Measurements from ENCODE around the gene WWC1.
"Not testable (repeated sequence)": the region's sequence is repeated elsewhere in the genome, so short reads cannot be mapped to it uniquely, and the experiment has no call there.

The WWC1 gene

GRCh38 chr5:168286386-168286785 lies 5.1 kb upstream of the WWC1 start:
- no peak for DNase-seq (ENCODE audit: low read depth)

GRCh38 chr5:168286863-168287262 lies 4.6 kb upstream of the WWC1 start:
- DNase-seq (ENCODE audit: low read depth) = not testable (repeated sequence)

- DNase-seq (ENCODE audit: low read depth) = no peak
Observed at GRCh38 chr5:168287362-168287761, 4.1 kb upstream of the WWC1 start.

DNA sequence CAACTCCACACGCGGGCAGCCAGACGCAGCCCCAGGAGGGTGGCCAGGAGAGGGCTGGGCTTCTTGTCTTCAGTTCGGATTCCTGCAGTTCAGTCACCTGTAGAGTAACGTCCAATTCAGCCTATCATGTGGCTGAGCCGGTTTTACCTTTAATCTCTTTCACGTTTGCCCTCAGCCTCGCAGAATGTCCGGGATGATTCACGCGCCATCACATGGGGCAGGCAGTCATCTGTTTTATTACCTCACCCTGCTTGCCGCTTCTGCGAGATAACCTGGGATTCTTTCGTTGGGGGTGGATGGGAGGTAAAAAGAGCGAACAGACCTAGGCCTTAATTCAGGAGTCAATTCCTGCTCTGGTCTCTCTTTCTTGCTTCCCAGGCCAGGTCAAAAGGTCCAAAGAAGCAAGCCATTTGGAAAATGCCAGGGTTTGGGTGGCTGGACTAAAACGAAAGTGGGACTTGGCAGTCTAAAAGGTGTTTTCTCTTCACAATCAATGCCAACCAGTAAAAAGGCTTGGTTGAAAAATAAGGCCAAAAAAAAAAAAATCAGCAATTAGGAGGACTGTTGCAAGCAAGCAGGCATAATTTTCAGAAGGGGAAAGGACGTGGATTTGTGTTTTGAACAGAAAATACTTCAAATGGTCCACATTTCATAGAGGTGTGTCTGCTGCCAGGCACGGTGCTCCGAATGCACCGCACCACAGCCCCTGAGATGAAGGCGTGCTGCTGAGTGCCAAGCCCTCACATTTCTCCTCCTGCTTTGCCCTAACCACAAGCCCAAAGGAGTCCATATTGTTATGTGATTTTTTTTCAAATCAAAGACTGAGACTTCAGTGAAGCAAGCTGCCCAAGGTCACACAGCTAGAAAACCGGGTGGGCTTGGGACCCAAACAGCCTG lies 2.8 kb upstream of the WWC1 start:
- no peak for DNase-seq (ENCODE audit: low read depth)

- DNase-seq (ENCODE audit: low read depth) = no peak
Observed at GRCh38 chr5:168290902-168291341, 523 bp upstream of the WWC1 start.

DNA sequence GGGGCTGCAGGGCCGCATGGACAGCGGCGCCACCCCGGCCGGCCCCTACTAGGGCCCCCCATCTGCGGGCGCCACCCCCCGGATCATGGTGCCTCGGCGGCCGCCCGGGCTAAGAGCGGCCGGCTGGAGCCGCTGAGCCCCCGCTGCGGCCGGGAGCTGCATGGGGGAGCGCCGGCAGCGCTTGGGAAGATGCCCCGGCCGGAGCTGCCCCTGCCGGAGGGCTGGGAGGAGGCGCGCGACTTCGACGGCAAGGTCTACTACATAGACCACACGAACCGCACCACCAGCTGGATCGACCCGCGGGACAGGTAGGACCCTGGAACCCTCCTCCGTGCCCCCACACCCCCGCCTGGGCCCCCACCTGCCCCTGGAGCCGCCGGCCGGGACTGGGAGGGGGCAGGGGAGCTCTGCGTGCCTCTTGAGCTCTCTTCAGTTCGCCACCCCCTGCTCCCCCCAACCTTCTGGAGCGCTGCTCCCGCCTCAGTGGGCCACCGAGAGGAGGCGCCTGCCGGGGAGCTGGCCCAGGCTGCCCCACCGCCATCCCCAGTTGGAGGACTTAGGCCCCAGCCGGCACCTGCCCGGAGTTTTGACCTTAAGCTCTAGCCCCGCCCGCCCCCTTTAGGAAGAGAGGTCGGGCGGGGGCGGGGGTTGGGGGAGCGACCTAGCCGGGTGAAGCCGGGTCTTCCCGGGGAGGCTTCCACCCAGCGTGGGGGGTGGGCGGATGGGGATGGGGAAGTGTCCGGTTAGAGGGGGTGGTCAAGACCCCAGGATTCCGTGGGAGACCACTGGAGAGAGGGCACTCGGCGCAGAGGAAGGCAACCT lies 730 bp downstream of the WWC1 start:
- no peak for DNase-seq (ENCODE audit: low read depth)

- no peak for DNase-seq (ENCODE audit: low read depth)
Observed at GRCh38 chr5:168292786-168293696, 1.6 kb downstream of the WWC1 start.

DNA sequence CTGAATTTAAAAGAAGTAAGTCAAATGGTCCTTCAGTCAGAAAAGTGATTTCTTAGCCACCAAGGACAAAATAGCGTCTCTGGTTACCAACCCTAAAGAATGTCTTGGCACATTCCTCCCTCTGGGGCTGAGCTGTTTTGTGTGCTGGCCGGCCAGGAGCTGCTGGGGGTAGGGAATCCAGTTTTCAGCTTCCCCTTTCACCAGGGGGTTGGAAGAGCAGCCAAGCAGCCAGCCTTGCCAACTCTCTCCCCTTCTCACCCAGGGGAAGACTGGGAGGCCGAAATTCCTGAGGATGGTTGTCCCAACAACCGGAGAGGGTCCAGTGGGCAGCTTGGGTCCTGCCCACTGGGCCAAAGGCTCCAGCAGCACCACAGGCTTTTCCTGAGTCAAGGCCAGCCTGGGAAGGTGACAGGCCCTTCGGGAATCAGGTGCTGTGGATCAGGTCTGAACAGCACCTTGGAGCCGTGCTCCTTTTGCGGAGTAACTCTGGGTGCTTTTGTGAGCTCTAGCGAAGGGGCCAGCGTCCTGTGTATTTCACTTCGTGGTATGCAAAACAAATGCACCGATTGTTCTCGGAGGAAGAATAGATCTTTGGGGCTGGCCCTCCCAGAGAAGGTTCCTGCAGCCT lies 4.2 kb downstream of the WWC1 start:
- no peak for DNase-seq (ENCODE audit: low read depth)

DNA sequence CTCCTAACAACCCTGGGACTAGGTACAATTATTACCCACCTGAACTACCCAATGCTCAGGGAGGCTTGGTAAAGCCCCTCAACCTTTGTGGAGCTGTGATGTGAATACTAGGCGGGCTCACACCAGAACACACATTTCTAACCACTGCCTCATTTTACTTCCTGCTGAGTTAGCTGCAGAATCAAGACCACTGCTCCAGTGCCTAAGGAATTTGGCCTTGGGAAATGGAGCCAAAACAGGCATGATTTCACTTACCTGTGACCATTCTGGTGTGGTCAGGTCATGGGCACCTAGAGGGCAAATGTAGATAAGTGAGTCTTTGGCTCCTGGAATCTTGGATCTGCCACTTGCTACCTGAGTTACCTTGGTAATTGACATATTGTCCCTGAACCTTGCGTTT lies 5.2 kb downstream of the WWC1 start:
- no peak for DNase-seq (ENCODE audit: low read depth)

DNA sequence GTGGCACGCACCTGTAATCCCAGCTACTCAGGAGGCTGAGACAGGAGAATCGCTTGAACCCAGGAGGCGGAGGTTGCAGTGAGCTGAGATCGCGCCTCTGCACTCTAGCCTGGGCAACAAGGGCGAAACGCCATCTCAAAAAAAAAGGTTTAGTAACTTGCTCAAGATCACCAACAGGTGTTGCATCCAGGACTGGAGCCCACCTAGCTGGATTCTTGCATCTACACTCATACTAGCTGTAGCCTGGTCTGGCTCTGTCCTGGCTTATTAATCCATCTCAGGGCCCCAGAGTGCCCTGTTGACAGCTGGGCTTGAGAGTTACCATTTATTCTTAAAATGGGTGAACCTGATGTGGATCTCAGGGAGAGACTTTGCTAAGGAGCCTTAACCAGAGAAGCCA lies 7.5 kb downstream of the WWC1 start:
- no peak for DNase-seq (ENCODE audit: low read depth)

DNA sequence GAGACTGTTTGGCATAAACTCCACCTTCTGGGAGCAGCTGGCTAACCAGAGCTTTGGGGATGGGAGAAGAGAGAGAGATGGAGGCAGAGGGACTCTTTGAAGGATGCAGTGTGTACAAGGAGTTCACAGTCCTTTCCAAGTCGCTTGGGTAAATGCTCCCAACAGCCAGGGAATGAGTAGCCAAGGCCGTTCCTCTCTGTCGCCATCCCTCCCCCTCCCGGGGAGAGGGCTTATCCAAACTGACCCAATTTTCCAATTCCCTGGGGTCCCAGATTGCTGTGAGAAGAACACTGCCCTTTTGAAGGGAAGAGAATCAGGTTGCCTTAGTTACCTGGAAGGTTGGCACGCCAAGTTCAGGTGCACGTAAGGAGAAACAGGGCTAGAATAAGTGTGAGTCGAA lies 7.9 kb downstream of the WWC1 start:
- no peak for DNase-seq (ENCODE audit: low read depth)

GRCh38 chr5:168300326-168301182 lies 9.1 kb downstream of the WWC1 start:
- DNase-seq (ENCODE audit: low read depth) = no peak

GRCh38 chr5:168301593-168302390 lies 10.3 kb downstream of the WWC1 start:
- DNase-seq (ENCODE audit: low read depth) = no peak

DNA sequence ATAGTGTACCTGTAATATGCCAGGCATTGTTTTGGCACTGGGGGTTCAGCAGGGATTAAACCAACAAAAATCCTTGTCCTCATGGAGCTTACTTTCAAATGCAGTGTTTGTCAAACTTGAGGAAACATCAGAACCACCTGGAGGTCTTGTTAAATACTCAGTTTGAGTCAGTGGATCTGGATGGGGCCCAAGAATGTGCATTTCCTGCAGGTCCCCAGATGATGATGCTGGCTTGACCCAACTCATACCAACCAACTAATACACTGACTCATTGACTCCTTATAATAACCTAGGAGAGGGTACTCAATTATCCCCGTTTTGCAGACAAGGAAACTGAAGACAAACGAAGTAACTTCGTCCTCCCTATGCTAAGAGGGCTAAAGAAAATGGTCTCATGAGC lies 11.3 kb downstream of the WWC1 start:
- DNase-seq (ENCODE audit: low read depth) = no peak

- DNase-seq (ENCODE audit: low read depth) = no peak
Observed at GRCh38 chr5:168303393-168304025, 12.1 kb downstream of the WWC1 start.

- DNase-seq (ENCODE audit: low read depth) = no peak
Observed at GRCh38 chr5:168304349-168304748, 12.9 kb downstream of the WWC1 start.

DNA sequence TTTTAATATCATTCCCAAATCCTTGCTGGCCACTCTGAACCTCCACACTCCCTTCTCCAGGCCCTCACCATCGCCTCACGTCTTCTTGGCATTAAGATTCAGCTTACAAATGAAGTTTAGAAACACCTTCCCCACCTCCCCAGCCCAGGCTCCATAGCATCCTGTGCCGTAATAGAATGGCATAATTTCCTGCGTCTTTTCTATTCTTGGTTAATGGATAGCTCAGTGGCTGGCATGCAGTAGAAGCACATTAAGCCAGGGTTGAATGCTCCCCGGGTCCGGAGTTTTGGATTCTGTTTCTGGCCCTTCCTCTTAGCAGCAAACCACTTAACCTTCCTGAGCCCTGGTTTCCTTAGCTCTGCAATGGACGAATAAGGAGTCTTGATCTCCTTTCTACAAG lies 13.8 kb downstream of the WWC1 start:
- no peak for DNase-seq (ENCODE audit: low read depth)

DNA sequence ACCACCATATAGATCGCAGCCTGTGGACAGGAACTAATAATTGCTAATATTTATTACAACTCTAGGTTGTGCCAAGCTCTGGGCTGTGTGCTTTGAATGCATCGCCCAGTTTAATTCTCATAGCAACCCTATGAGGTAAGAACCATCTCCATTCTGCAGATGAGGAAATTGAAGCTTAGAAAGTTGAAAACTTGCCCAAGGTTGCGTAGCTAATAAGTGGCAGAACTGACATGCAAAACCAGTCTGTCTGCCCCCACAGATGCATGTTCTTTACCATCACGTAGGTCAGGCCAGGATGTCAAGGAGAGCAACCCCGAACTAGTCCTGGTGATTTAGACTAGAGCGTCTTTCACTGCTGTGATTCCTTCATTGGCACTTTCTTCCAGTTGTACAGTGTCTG lies 15.6 kb downstream of the WWC1 start:
- DNase-seq (ENCODE audit: low read depth) = no peak

DNA sequence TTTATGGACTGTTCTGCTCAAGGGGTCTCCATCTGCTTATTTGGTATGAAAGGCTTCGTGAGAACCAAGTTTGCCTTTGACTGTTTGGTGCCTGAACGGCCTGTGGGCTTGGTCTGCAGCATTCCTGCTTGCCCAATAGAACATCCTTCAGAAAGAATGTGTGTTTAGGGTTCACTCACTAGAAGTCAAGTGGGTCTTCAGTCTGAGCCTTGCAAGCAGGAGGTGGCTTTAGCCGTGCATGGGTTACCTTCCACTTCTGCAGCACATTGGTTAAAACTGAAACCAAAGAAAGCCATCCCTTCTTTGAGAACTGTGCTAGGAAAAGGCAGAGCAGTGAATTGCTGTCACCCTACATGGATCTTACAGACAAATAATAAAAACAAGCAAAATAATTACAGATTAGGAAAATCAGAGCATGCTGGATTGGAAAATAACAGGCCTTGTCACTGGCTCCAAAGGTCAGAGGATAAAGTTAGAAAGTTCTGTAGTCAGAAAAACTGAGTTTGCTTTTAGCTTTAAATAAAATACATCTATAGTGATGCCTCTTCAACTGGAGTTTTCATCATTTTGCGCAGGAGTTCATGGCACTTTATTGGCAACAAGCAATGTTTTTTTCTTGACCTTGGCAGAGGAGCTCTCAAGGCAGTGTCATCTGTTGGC lies 16.6 kb downstream of the WWC1 start:
- DNase-seq (ENCODE audit: low read depth) = no peak
